K562 (cell line): ENCODE data around the gene MBOAT7. TPM values are rescaled to one million over a fixed set of nuclear protein-coding genes. Genes with fewer than 3 reads are reported as not detected.

ENCODE experiments used
- CBFB ChIP-seq: sonication (generic); formaldehyde crosslinking; IDR thresholded peaks from 2 replicates; pipeline ENCODE4 v1.4.0; 2020; ENCODE audit warnings: mild to moderate bottlenecking, missing genetic modification reagents
- CXXC5 ChIP-seq: fragments of 250-450 bp; sonication (Bioruptor Pico); IDR thresholded peaks from 2 replicates; pipeline ENCODE4 v1.8.0; 2022; ENCODE audit warnings: inconsistent platforms, mild to moderate bottlenecking, moderate library complexity
- DDX20 ChIP-seq: fragments of 450-650 bp; IDR thresholded peaks from 2 replicates; pipeline ENCODE4 v1.6.1; 2016; ENCODE audit warnings: missing genetic modification characterization, low read depth, mild to moderate bottlenecking, missing compliant biosample characterization, moderate library complexity
- EP300 ChIP-seq: IDR thresholded peaks from 2 replicates; pipeline ENCODE4 v1.6.1; 2012; ENCODE audit warnings: low read length, improper control_type of control experiment
- EWSR1 ChIP-seq: fragments of 450-650 bp; IDR thresholded peaks from 2 replicates; pipeline ENCODE4 v1.6.1; 2018; ENCODE audit warnings: borderline replicate concordance, mild to moderate bottlenecking, low read depth, moderate library complexity; ENCODE audit not compliant: partially characterized antibody
- GABPB1 ChIP-seq: sonication (generic); formaldehyde crosslinking; IDR thresholded peaks from 2 replicates; pipeline ENCODE4 v1.8.0; 2022; ENCODE audit warnings: mild to moderate bottlenecking, missing genetic modification reagents
- GATAD2A ChIP-seq: fragments of 450-650 bp; IDR thresholded peaks from 2 replicates; pipeline ENCODE4 v1.6.1; 2017
- HLTF ChIP-seq: fragments of 450-650 bp; IDR thresholded peaks from 2 replicates; pipeline ENCODE4 v1.6.1; 2016
- HMGN3 ChIP-seq: IDR thresholded peaks from 2 replicates; pipeline ENCODE4 v1.6.1; 2011; ENCODE audit warnings: borderline replicate concordance, low read depth, mild to moderate bottlenecking, mixed read lengths, low read length; ENCODE audit not compliant: insufficient read length; ENCODE audit errors: extremely low read depth
- KLF16 ChIP-seq: IDR thresholded peaks from 2 replicates; pipeline ENCODE4 v1.6.1; 2016; ENCODE audit warnings: antibody characterized with exemption
- MAZ ChIP-seq, 2 experiments: fragments of 450-650 bp in 1 of 2; sonication (generic) in 1 of 2; formaldehyde crosslinking; IDR thresholded peaks in 1 of 2; conservative IDR thresholded peaks in 1 of 2; 2 replicates each; pipeline versions ENCODE4 v1.4.0 to v1.5.0; 2020; ENCODE audit warnings: mild to moderate bottlenecking in 1 of 2, missing genetic modification reagents in 1 of 2
- MECOM ChIP-seq: fragments of 250-450 bp; sonication (Bioruptor Pico); IDR thresholded peaks from 2 replicates; pipeline ENCODE4 v1.8.0; 2022; ENCODE audit warnings: inconsistent platforms
- MEF2A ChIP-seq: IDR thresholded peaks from 2 replicates; pipeline ENCODE4 v1.6.1; 2011; ENCODE audit warnings: low read depth, mild to moderate bottlenecking, low read length, moderate library complexity; ENCODE audit not compliant: control insufficient read depth
- MYBL2 ChIP-seq, 2 experiments: fragments of 450-650 bp in 1 of 2; sonication (generic) in 1 of 2; formaldehyde crosslinking in 1 of 2; IDR thresholded peaks; 2 replicates each; pipeline versions ENCODE4 v1.6.1 to v1.8.1; 2017 to 2022; ENCODE audit warnings: borderline replicate concordance in 1 of 2, inconsistent platforms in 1 of 2, low read depth in 1 of 2, mild to moderate bottlenecking in 1 of 2, missing genetic modification reagents in 1 of 2, moderate library complexity in 1 of 2
- NFE2L1 ChIP-seq: fragments of 450-650 bp; IDR thresholded peaks from 2 replicates; pipeline ENCODE4 v1.6.1; 2016; ENCODE audit warnings: missing genetic modification characterization, low read depth, mild to moderate bottlenecking, missing compliant biosample characterization, moderate library complexity, borderline replicate concordance
- PBX2 ChIP-seq, 2 experiments: IDR thresholded peaks in 1 of 2; conservative IDR thresholded peaks in 1 of 2; 2 replicates each; pipeline ENCODE4 v1.6.1; 2016; ENCODE audit warnings: low read depth in 2 of 2, mild to moderate bottlenecking in 1 of 2, missing compliant biosample characterization in 1 of 2, missing genetic modification characterization in 1 of 2, moderate library complexity in 1 of 2
- PRMT5 ChIP-seq: sonication (generic); formaldehyde crosslinking; IDR thresholded peaks from 2 replicates; pipeline ENCODE4 v1.5.0; 2020; ENCODE audit warnings: missing genetic modification reagents
- RAD21 ChIP-seq, 2 experiments: fragments of 250-450 bp in 1 of 2; fragments of 450-650 bp in 1 of 2; sonication (Bioruptor Pico) in 1 of 2; formaldehyde crosslinking in 1 of 2; IDR thresholded peaks in 1 of 2; conservative IDR thresholded peaks in 1 of 2; 2 replicates each; pipeline versions ENCODE4 v1.4.0 to v1.8.0; 2020 to 2022; ENCODE audit warnings: mild to moderate bottlenecking in 2 of 2, moderate library complexity in 1 of 2
- SAFB2 ChIP-seq: fragments of 200-400 bp; formaldehyde crosslinking; IDR thresholded peaks from 2 replicates; pipeline ENCODE4 v1.6.1; 2018; ENCODE audit warnings: borderline replicate concordance, low read length, low read depth, moderate library complexity; ENCODE audit not compliant: severe bottlenecking
- SREBF1 ChIP-seq: fragments of 150-350 bp; IDR thresholded peaks from 2 replicates; pipeline ENCODE4 v1.6.1; 2014; ENCODE audit warnings: antibody characterized with exemption, low read depth, low read length, borderline replicate concordance
- SUPT5H ChIP-seq: fragments of 450-650 bp; IDR thresholded peaks from 2 replicates; pipeline ENCODE4 v1.6.1; 2016
- U2AF1 ChIP-seq: fragments of 200-400 bp; formaldehyde crosslinking; optimal IDR thresholded peaks from 2 replicates; pipeline ENCODE3; 2017; ENCODE audit warnings: mild to moderate bottlenecking, low read depth, low read length, moderate library complexity
- ZC3H11A ChIP-seq: IDR thresholded peaks from 2 replicates; pipeline ENCODE4 v1.6.1; 2012; ENCODE audit warnings: low read depth, low read length, improper control_type of control experiment
- ZNF174 ChIP-seq: fragments of 250-450 bp; sonication (Bioruptor Pico); IDR thresholded peaks from 2 replicates; pipeline ENCODE4 v1.4.0; 2020; ENCODE audit warnings: mild to moderate bottlenecking
- ZNF23 ChIP-seq: fragments of 250-450 bp; sonication (Bioruptor Pico); IDR thresholded peaks from 2 replicates; pipeline ENCODE4 v1.4.0; 2020; ENCODE audit warnings: mild to moderate bottlenecking
- ZNF830 ChIP-seq: fragments of 250-450 bp; sonication (Bioruptor Pico); IDR thresholded peaks from 2 replicates; pipeline ENCODE4 v1.5.0; 2021; ENCODE audit warnings: mild to moderate bottlenecking
- polyA plus RNA-seq, 8 experiments: library from polyadenylated mRNA; depleted of rRNA in 4 of 8; stranded (reverse) in 5 of 8; unstranded in 3 of 8; fragments of >200 nt; fragmentation: Nextera tagmentation in 2 of 8; fragmentation: Illumina TruSeq in 1 of 8; extraction: Ambion mirVana in 2 of 8; extraction: Trizol in 1 of 8; gene quantifications; 2 replicates each; pipeline versions ENCODE4 v1.2.1 to v1.2.3, GENCODE V29; 2011 to 2014; ENCODE audit warnings: inconsistent platforms in 1 of 8, missing spikeins in 1 of 8
- total RNA-seq, 7 experiments: library from RNA; depleted of rRNA in 6 of 7; stranded (reverse); fragments of >200 nt in 6 of 7; fragmentation: Illumina TruSeq in 2 of 7; extraction: Trizol in 2 of 7; gene quantifications; 2 replicates each; pipeline versions ENCODE4 v1.2.1 to v1.2.3, GENCODE V29; 2011 to 2021; ENCODE audit warnings: low replicate concordance in 1 of 7

Gene MBOAT7
- total and polyA plus RNA-seq, 9 of the 15 experiments (the other 6 are each of a cell fraction or from before 2014, with no cell fraction given), result 1.4 to 153 (median 56.1) TPM

- TF ChIP-seq MEF2A (no peak), U2AF1 (no peak), SUPT5H (peak; percentile 86), ZC3H11A (no peak), DDX20 (tag) (no peak), ZNF174 (CRISPR knock-in tag) (no peak), GABPB1 (CRISPR knock-in tag) (peak; percentile 89), MAZ (CRISPR knock-in tag; conservative IDR thresholded peaks at IDR 0.05 in 1 of 2, IDR thresholded peaks at IDR 0.05 in 1 of 2) (peak; percentile 84 to 93), ZNF23 (CRISPR knock-in tag) (no peak), EP300 (no peak), HLTF (no peak), SAFB2 (no peak), SREBF1 (no peak), CBFB (CRISPR knock-in tag) (no peak), MYBL2 (IDR thresholded peaks at IDR 0.05; ENCODE audit: low read depth) (no peak), MYBL2 (CRISPR knock-in tag; IDR thresholded peaks at IDR 0.05; ENCODE audit: borderline replicate concordance) (no peak), PRMT5 (CRISPR knock-in tag) (no peak), CXXC5 (CRISPR knock-in tag) (peak; percentile 92), ZNF830 (CRISPR knock-in tag) (no peak; the same call in 1 of the 2 replicates), GATAD2A (no peak), MECOM (CRISPR knock-in tag) (0 out of 2 replicates have a peak, but pooled peaks have one; percentile 19), EWSR1 (no peak), HMGN3 (peak; percentile 73), RAD21 (CRISPR knock-in tag; conservative IDR thresholded peaks at IDR 0.05 in 1 of 2, IDR thresholded peaks at IDR 0.05 in 1 of 2) (no peak), NFE2L1 (no peak), KLF16 (no peak), PBX2 (CRISPR knock-in tag; IDR thresholded peaks at IDR 0.05; ENCODE audit: low read depth) (no peak), PBX2 (tag; conservative IDR thresholded peaks at IDR 0.05; ENCODE audit: low read depth) (peak; percentile 98)
Measured at GRCh38 chr19:54159352-54160181, 29.8 kb downstream of the MBOAT7 start, which contains the start of gene LENG1 (continued).
